Effector CD8-positive, alpha-beta T cell (primary cell): ENCODE data around the gene GATD1.

ENCODE experiments used
- DNase-seq: peaks from one replicate; lab custom pipeline; 2025; lab: John Stamatoyannopoulos, UW

The GATD1 gene

GRCh38 chr11:727281-727701, 50.0 kb downstream of the GATD1 start:
- DNase-seq = no peak

GRCh38 chr11:726278-727220, 50.7 kb downstream of the GATD1 start:
- no peak for DNase-seq

GRCh38 chr11:725624-726202, 51.6 kb downstream of the GATD1 start:
- DNase-seq = no peak

- no peak for DNase-seq
These were observed 52.4 kb downstream of the GATD1 start for GRCh38 chr11:724778-725386.

- DNase-seq = no peak
These were observed 53.1 kb downstream of the GATD1 start for GRCh38 chr11:724049-724777.

GRCh38 chr11:723120-723883, 54.0 kb downstream of the GATD1 start:
- no peak for DNase-seq

- DNase-seq = no peak
These were observed 54.9 kb downstream of the GATD1 start for GRCh38 chr11:722346-722811.

GRCh38 chr11:721741-722345, 55.4 kb downstream of the GATD1 start:
- no peak for DNase-seq

- DNase-seq = no peak
These were observed 56.0 kb downstream of the GATD1 start for GRCh38 chr11:721247-721740.

- no peak for DNase-seq
These were observed 56.5 kb downstream of the GATD1 start for GRCh38 chr11:720642-721246.

GRCh38 chr11:720017-720641, 57.2 kb downstream of the GATD1 start:
- no peak for DNase-seq

- DNase-seq = no peak
These were observed 57.9 kb downstream of the GATD1 start for GRCh38 chr11:719214-720016.
